Measurements from ENCODE around the gene KIAA0753. TPM values are rescaled to one million over a fixed set of nuclear protein-coding genes. Genes with fewer than 3 reads are reported as not detected.

The KIAA0753 gene
- total RNA-seq, 1 donor from 2014 or later, result 5.6 TPM

DNA sequence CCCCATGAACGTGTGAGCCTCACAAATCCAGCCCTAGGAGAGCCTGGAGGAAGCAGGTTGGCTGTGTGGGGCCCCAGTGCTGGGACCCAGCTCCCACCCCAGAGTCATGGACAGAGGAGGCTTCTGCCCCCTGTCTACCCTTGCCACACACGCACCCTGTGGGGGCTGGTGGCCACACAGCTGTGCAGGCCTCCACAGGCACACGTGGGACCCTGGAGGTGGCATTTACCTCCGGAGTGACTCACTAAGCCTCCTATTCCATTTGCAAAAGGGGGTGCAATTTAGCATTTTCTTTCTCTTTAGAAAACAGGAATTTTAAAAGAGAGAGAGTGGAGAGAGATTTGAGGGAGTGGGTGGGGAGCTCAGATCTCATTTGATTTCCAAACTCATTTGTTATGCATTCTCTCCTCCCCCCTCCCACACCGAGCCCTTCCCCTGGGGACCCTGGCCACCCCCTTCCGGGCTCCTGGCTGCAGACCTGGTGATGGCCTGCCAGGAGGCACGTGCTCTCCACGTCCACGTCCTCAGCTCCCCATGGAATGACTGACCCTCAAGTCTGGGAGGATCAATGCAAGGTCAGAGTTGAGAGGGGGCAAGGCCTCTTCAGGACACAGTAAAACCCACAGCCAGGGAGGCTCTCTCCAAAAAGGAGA lies 91.0 kb downstream of the KIAA0753 start:
- DNase-seq (ENCODE audit: low read depth), result no peak

GRCh38 chr17:6548578-6549330 lies 91.8 kb downstream of the KIAA0753 start:
- DNase-seq (ENCODE audit: low read depth), result peak; percentile 19

GRCh38 chr17:6548034-6548433 lies 92.5 kb downstream of the KIAA0753 start:
- DNase-seq (ENCODE audit: low read depth), result no peak

GRCh38 chr17:6547336-6547735 lies 93.2 kb downstream of the KIAA0753 start:
- no peak for DNase-seq (ENCODE audit: low read depth)

DNA sequence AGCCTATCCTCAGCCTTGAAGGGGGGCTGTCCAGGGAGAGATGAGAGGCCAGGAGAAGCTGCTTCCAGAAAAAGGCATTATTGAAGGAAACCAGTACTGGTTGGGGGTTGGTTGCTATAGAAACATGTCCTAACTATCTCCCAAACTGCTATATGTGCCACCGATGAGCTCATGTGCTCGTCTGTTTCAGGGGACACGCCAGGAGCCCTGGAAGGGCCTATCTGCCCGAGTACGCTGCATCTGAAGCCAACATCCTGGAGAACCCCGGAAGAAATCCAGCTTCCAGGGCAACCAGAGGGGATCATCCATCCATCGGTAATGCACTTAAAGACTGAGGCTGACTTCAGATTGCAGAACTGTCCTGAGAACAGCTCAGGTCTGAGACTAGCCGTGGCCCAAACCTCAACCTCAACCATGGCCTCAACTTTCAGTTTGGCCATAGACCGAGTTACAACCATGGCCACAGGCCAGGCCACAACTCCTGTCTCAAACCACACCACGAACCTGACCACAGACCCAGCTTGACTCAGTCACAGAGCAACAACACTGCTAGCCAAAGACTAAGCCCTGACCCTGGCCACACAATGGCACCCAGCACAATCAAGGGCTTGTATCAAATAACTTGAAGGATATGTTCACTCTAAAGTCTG lies 94.3 kb downstream of the KIAA0753 start:
- peak; percentile 97 for DNase-seq (ENCODE audit: low read depth)

DNA sequence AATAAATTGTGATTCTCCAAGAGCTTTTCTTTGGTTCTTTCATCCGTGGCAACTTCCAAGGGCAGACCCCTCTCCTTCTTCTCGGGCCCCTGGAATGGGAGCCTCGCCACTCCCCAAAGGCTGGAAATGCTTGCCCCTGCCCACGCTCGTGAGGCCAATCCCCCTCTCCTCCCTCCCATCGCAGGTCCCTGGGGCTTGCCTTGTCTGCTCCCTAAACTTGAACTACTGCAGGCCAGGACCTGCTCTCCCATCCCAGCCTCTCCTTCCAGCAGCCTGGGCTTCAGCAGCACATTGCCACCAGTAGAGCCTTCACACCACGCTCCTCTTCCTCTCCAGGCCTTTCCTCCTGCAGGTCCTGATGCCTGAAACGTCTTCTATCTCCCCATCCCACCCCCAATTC lies 95.2 kb downstream of the KIAA0753 start:
- no peak for DNase-seq (ENCODE audit: low read depth)

DNA sequence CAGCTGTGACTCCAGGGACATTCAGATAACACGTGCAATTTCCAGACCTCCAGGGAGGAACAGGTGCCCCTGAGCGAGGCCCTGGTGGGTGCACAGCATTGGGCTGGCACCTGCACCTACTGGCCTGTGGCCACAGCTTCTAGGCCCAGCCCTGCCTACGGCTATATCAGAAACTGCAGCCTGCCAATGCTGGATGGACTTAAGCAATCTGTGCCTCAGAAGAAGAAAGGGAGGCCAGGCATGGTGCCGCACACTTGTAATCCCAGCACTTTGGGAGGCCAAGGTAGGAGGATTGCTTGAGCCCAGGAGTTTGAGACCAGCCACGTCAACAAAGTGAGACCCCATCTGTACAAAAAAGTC lies 96.5 kb downstream of the KIAA0753 start:
- no peak for DNase-seq (ENCODE audit: low read depth)

GRCh38 chr17:6543079-6544010 lies 97.2 kb downstream of the KIAA0753 start:
- DNase-seq (ENCODE audit: low read depth), result no peak

GRCh38 chr17:6542577-6542976 lies 97.9 kb downstream of the KIAA0753 start:
- DNase-seq (ENCODE audit: low read depth), result no peak

DNA sequence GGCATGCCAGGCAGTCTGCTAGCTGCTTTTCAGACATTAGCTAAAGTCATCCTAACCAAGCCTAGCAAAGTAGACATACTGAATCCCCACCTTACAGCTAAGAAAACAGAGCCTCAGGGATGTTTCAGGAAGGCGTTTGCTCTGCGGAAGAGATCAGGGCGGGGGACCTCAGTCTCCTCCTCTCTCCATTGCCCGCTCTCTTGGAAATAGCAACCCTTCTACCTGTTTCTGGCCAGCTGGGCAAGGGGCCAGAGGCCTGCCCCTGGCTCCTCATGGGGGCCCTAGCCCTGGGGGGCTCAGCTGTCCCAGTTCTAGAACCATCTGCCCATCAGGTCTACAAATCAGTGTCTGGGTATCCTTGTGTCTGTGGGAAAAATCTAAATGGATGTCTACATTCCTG lies 98.6 kb downstream of the KIAA0753 start:
- DNase-seq (ENCODE audit: low read depth), result no peak

DNA sequence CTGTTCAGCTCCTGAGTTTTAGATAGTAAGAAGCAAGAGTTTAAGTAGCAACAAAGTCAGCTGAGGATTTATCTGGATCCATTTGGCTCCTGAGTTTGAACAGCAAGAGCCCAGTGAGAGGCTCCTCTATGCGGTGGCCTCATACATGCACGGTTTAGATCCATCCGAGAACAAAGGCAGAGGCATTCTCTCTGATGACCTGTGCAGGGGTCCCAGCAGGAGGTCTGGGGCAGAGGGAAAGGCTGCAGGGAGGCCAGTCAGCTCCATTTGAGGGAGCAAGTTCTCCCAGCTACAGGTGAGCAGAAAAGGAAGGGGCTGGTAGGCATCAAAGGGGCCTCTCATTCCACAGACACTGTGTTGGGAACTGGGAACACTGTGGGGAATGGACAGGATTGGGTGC lies 100.6 kb downstream of the KIAA0753 start:
- no peak for DNase-seq (ENCODE audit: low read depth)

- no peak for DNase-seq (ENCODE audit: low read depth)
These were observed 103.9 kb downstream of the KIAA0753 start for GRCh38 chr17:6536566-6537065.

DNA sequence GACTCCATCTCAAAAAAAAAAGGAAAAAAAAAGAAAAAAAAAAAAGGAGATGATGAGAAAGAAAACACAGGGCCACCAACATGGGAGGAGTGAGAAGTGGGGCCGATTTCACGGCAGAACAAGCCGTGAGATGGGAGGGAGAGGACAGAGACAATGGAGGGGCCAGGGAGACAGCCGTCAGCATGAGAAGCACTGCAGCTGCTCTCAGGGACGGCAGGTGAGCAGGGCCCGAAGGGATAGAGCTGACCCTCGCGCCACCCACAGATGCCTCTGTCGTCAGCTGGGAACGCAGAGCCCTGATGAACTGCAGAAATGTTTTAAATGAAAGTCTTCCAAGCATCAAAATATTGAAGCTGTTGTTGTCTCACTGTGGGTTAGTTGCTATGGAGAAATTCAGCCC lies 104.5 kb downstream of the KIAA0753 start:
- no peak for DNase-seq (ENCODE audit: low read depth)

- no peak for DNase-seq (ENCODE audit: low read depth)
These were observed 105.5 kb downstream of the KIAA0753 start for GRCh38 chr17:6534846-6535514.

DNA sequence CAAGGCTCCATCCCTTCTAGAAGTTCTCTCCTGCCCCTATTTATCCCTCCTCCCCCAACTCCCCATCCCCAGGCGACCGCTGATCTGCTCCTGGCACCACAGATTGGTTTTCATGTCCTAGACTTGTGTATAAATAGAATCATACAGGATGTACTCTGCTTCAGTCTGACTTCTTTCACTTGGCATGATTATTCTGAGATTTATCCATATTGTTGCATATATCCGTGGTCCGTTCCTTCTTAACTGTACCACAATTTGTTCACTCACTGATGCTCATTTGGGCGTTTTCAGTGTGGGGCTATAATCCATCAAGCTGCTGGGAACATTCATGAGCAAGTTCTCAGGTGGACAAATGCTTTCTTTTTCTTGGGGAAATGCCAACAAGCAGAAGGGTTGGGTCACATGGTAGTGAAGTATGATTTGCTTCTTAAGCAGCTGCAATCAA lies 108.0 kb downstream of the KIAA0753 start:
- DNase-seq (ENCODE audit: low read depth), result no peak

DNA sequence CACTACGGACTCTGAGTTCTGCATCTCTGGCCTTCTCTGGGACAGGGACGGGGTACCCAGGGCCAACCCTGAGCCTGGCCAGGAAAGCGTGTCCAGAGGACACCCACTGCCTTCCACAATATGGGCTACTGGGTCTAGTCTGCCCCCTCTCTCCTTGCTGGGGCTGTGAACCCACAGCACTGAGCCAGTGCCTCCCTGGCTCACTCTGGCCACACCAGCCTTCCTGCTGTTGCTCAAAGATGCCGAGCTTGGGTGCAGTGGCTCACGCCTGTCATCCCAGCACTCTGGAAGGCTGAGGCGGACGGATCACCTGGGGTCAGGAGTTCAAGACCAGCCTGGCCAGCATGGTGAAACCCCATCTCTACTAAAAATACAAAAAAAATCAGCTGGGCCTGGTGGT lies 108.9 kb downstream of the KIAA0753 start:
- DNase-seq (ENCODE audit: low read depth), result no peak

GRCh38 chr17:6530324-6530920 lies 110.1 kb downstream of the KIAA0753 start:
- DNase-seq (ENCODE audit: low read depth), result no peak

DNA sequence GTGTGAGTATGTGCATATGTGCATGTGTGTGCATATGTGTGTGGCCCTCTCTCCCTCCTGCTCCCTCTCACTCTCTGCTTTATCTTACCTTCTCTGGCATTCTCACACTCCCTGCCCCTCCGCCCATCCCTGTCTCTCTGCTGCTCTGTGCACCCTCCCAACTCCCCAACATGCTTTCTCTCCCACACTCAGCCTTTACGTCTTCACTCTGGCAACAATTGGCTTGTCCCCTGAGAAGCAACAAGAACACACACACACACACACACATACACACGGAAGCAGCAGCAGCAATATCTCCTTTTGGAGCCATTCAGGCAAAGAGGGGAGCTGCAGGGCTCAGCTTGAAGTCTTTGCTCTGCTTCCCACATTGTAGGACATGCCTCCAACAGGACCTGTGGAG lies 112.0 kb downstream of the KIAA0753 start:
- DNase-seq (ENCODE audit: low read depth), result no peak
